Vagina (tissue), 2 donors: ENCODE data around the gene OVCA2.

Experiments used
- CTCF ChIP-seq, 3 experiments: fragments of 450-650 bp in 2 of 3; fragments of 200-600 bp in 1 of 3; sonication (generic) in 1 of 3; IDR thresholded peaks; one replicate each; pipeline ENCODE4 v1.5.1; 2017 to 2019; ENCODE audit warnings: antibody characterized with exemption in 3 of 3, mild to moderate bottlenecking in 2 of 3, moderate library complexity in 2 of 3
- POLR2A ChIP-seq, 2 donors: fragments of 450-650 bp; IDR thresholded peaks; one replicate each; pipeline ENCODE4 v1.6.1; 2017; ENCODE audit warnings: antibody characterized with exemption in 2 of 2, mild to moderate bottlenecking in 2 of 2, moderate library complexity in 2 of 2

- no peak for TF ChIP-seq CTCF (IDR thresholded peaks at IDR 0.05)
- no peak for TF ChIP-seq POLR2A (IDR thresholded peaks at IDR 0.05)
These were observed 33.1 kb downstream of the OVCA2 start for GRCh38 chr17:2074919-2075318.
